ENCODE results near the gene CLNK.

Gene CLNK

GRCh38 chr4:10456260-10456594, 228.3 kb downstream of the CLNK start:
- TF ChIP-seq GATA3 (IDR thresholded peaks at IDR 0.05; ENCODE audit: low read depth, low read length) (no peak), GATA2 (IDR thresholded peaks at IDR 0.05; ENCODE audit: low read depth, low read length) (no peak)

GRCh38 chr4:10455133-10455532, 229.4 kb downstream of the CLNK start:
- no peak for TF ChIP-seq GATA3 (IDR thresholded peaks at IDR 0.05; ENCODE audit: low read depth, low read length)

GRCh38 chr4:10454726-10455125, 229.8 kb downstream of the CLNK start:
- no peak for TF ChIP-seq GATA3 (IDR thresholded peaks at IDR 0.05; ENCODE audit: low read depth, low read length)
- TF ChIP-seq GATA2 (IDR thresholded peaks at IDR 0.05; ENCODE audit: low read depth, low read length): no peak

GRCh38 chr4:10454121-10454520, 230.4 kb downstream of the CLNK start:
- TF ChIP-seq GATA2 (IDR thresholded peaks at IDR 0.05; ENCODE audit: low read depth, low read length) (no peak), GATA3 (IDR thresholded peaks at IDR 0.05; ENCODE audit: low read depth, low read length) (no peak)

GRCh38 chr4:10448991-10449390, 235.6 kb downstream of the CLNK start:
- TF ChIP-seq GATA3 (IDR thresholded peaks at IDR 0.05; ENCODE audit: low read depth, low read length) (no peak), GATA2 (IDR thresholded peaks at IDR 0.05; ENCODE audit: low read depth, low read length) (no peak)

- TF ChIP-seq GATA3 (IDR thresholded peaks at IDR 0.05; ENCODE audit: low read depth, low read length) (no peak), GATA2 (IDR thresholded peaks at IDR 0.05; ENCODE audit: low read depth, low read length) (no peak)
These were observed 241.6 kb downstream of the CLNK start for GRCh38 chr4:10442976-10443375.

GRCh38 chr4:10441512-10441911, 243.1 kb downstream of the CLNK start:
- TF ChIP-seq GATA3 (IDR thresholded peaks at IDR 0.05; ENCODE audit: low read depth, low read length) (no peak), GATA2 (IDR thresholded peaks at IDR 0.05; ENCODE audit: low read depth, low read length) (no peak)

GRCh38 chr4:10438924-10439323, 245.6 kb downstream of the CLNK start:
- TF ChIP-seq GATA3 (IDR thresholded peaks at IDR 0.05; ENCODE audit: low read depth, low read length) (no peak), GATA2 (IDR thresholded peaks at IDR 0.05; ENCODE audit: low read depth, low read length) (no peak)

- no peak for TF ChIP-seq GATA3 (IDR thresholded peaks at IDR 0.05; ENCODE audit: low read depth, low read length)
- no peak for TF ChIP-seq GATA2 (IDR thresholded peaks at IDR 0.05; ENCODE audit: low read depth, low read length)
These were observed 246.8 kb downstream of the CLNK start for GRCh38 chr4:10437735-10438134.

Measured in SH-SY5Y (cell line).